ENCODE results near the gene CEBPZ. TPM values are rescaled to one million over a fixed set of nuclear protein-coding genes. Genes with fewer than 3 reads are reported as not detected.

Gene CEBPZ
- total RNA-seq, 1 donor from 2014 or later = 48.4 TPM

DNA sequence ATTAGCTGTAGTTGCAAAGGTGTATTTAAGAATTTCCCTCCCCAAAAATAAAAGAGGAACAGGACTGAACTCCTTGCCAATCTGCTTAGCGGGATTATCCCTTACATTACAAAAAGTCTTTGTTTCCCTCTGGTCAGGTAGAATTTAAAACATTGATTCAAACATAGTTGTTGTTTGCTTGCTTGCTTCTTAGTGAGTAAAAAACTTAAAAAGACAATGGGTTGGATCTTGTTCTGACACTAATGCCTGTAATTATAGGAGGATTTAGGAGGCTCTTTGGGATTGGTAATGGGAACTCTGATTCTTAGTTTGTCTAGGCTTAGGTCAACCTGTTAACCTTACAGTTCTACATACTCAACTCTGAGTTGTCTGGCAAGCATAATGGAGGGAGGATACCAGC is 38.8 kb downstream of the CEBPZ start:
- DNase-seq (ENCODE audit: low spot score, unreplicated experiment) = no peak
- no peaks in the 10 kb centered on the region for H3K4me1 Mint-ChIP-seq (ENCODE audit: low read depth)
- no peak overlapping the region for H3K4me3 Mint-ChIP-seq (ENCODE audit: low read depth)
- no peak for TF ChIP-seq CTCF (IDR thresholded peaks at IDR 0.05; ENCODE audit: unreplicated experiment)
- no peak overlapping the region for H3K27ac Mint-ChIP-seq
- peaks cover 3% of the 10 kb centered on the region for H3K9me3 Mint-ChIP-seq (ENCODE audit: low read depth)
- H3K27me3 Mint-ChIP-seq = peaks cover 5% of the 10 kb centered on the region
- H3K36me3 Mint-ChIP-seq (ENCODE audit: insufficient read depth) = peaks cover 2% of the 10 kb centered on the region

DNA sequence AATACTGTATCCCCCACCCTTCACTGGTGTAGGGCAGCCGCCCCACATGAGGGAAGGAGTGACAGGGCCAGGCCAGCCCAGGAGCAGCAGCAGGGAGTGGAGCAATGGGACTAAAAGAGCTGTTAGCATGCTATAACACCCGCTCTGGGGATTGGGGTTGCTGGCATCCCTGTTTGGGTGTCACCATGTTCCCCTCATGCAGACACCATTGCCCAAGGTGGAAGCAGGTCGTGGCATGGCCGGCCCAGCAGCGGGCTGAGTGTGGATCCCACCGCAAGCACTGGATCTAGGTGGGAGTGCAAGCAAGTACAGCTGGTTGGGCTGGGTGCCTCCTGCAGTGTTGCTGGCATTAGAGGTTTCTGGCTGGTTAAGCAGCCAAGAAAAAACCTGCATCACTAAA is 39.6 kb downstream of the CEBPZ start:
- peaks cover 8% of the 10 kb centered on the region for H3K27me3 Mint-ChIP-seq
- H3K36me3 Mint-ChIP-seq (ENCODE audit: insufficient read depth) = peaks cover 2% of the 10 kb centered on the region
- no peak for TF ChIP-seq CTCF (IDR thresholded peaks at IDR 0.05; ENCODE audit: unreplicated experiment)
- DNase-seq (ENCODE audit: low spot score, unreplicated experiment) = no peak
- H3K4me1 Mint-ChIP-seq (ENCODE audit: low read depth) = no peaks in the 10 kb centered on the region
- H3K27ac Mint-ChIP-seq = no peak overlapping the region
- H3K4me3 Mint-ChIP-seq (ENCODE audit: low read depth) = no peak overlapping the region
- H3K9me3 Mint-ChIP-seq (ENCODE audit: low read depth) = peaks cover 3% of the 10 kb centered on the region

DNA sequence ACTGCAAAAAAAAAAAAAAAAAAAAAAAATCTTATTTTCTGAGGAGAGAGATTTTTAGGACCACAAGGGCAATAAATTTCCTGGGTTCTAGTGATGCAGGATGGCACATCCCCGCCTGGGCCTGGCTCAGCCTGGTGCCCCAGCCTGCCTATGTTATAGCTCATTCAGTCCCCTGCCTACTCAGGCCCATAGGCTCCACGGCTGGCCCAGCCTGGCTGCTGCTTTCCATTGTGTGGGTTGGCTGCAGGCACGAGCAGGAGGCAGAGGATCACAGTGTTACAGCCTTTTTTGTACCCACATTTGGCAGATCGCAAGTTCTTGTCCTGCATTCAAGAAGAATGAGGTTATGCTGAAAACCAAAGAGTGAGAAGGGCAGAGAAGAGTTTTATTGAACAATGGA is 40.1 kb downstream of the CEBPZ start:
- peaks cover 1% of the 10 kb centered on the region for H3K9me3 Mint-ChIP-seq (ENCODE audit: low read depth)
- H3K4me3 Mint-ChIP-seq (ENCODE audit: low read depth) = no peak overlapping the region
- DNase-seq (ENCODE audit: low spot score, unreplicated experiment) = no peak
- no peak overlapping the region for H3K27ac Mint-ChIP-seq
- peaks cover 8% of the 10 kb centered on the region for H3K27me3 Mint-ChIP-seq
- TF ChIP-seq CTCF (IDR thresholded peaks at IDR 0.05; ENCODE audit: unreplicated experiment) = no peak
- no peaks in the 10 kb centered on the region for H3K4me1 Mint-ChIP-seq (ENCODE audit: low read depth)
- peaks cover 1% of the 10 kb centered on the region for H3K36me3 Mint-ChIP-seq (ENCODE audit: insufficient read depth)

DNA sequence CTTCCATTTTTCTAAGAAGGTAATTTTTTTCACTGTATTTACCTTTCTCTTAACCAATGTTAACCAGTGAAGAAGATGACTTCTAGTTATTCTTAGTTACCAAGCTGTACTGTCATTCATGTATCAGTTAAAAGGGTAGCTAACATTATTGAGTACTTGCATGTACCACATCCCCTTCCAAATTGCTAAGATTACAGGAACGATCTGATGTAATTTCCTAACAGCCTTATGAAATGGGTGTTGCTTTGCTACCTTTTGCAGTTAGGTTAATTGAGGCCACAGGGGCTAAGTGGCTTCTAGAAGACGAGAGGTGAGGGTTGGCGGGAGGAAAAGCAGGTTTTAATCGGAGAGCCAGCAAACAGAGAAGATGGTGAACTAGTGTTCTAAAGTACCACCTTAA is 41.1 kb downstream of the CEBPZ start:
- Mint-ChIP-seq H3K9me3 (ENCODE audit: low read depth) (no peaks in the 10 kb centered on the region), H3K27ac (no peak overlapping the region), H3K4me3 (ENCODE audit: low read depth) (no peak overlapping the region), H3K36me3 (ENCODE audit: insufficient read depth) (no peaks in the 10 kb centered on the region), H3K27me3 (peaks cover 12% of the 10 kb centered on the region), H3K4me1 (ENCODE audit: low read depth) (no peaks in the 10 kb centered on the region)
- no peak for TF ChIP-seq CTCF (IDR thresholded peaks at IDR 0.05; ENCODE audit: unreplicated experiment)
- DNase-seq (ENCODE audit: low spot score, unreplicated experiment) = no peak

DNA sequence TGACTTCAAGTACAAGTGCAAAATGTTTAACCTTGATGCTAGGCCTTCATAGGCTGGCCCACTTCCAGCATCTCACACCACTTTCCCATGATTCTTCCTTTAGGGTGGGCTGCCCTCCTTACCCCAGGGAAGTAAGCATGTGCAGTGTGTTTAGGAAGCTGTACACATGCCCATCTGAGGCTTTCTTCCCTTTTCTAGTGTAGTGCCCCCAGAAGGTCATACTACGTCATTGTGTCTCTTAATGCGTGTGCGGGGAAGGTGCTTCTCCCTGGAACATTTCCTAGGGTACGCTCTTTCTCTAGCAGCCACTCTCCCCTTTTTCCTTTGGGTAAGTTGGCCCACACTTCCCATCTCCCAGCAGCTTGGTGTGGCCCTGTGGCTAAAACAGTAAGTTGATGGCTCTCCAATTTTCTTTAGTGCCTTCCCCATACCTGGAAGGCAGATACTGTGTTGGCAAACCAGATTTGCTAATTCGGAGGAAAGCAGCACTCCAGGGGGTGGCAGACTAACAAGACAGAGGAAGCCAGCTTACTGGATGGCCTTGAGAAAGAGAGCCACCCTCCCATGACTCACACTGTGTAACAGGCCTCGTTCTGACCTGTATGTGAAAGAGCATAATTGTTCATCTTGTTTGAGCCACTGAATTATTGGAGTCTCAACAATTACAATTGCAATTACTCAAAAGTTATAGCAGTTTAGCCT is 41.8 kb downstream of the CEBPZ start:
- Mint-ChIP-seq H3K27ac (no peak overlapping the region), H3K27me3 (peaks cover 12% of the 10 kb centered on the region), H3K36me3 (ENCODE audit: insufficient read depth) (no peaks in the 10 kb centered on the region), H3K4me3 (ENCODE audit: low read depth) (no peak overlapping the region), H3K9me3 (ENCODE audit: low read depth) (no peaks in the 10 kb centered on the region), H3K4me1 (ENCODE audit: low read depth) (no peaks in the 10 kb centered on the region)
- no peak for DNase-seq (ENCODE audit: low spot score, unreplicated experiment)
- TF ChIP-seq CTCF (IDR thresholded peaks at IDR 0.05; ENCODE audit: unreplicated experiment) = no peak

All from progenitor cell of endocrine pancreas (in vitro differentiated cells).